HG03354 (cell line): Measurements from ENCODE around the gene BTNL2.

Experiments
- ATAC-seq: cut with Tn5 transposase; IDR thresholded peaks from one replicate; pipeline ENCODE4 v1.9.1; 2021; ENCODE audit warnings: mild to moderate bottlenecking; ENCODE audit not compliant: unreplicated experiment, poor library complexity, severe bottlenecking

Gene BTNL2

DNA sequence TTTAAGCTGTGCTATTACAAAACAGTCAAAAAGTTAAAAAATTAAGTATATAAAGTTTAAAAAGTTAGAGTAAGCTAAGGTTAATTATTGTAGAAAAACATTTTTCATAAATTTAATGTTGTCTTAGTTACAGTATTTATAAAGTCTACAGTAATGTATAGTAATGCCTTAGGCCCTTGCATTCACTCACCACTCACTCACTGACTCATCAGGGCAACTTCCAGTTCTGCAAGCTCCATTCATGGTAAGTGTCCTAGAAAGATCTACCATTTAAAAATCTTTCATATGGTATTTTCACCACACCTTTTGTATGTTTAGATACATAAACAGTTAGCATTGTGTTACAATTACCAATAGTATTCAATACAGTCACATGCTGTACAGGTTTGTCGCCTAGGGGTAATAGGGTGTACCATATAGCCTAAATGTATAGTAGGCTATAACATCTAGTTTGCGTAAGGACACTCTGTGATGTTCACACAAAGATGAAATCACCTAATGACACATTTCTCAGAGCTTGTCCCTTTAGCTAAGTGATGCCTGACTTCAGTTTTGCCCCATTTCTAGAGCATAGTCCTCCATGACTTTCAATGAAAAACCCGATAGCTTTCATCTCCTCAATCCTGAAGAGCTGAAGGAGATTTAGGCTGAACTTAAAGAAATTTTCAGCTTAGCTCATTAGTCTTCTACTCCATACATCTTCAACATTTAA is 17.8 kb upstream of the BTNL2 start:
- no peak for ATAC-seq

DNA sequence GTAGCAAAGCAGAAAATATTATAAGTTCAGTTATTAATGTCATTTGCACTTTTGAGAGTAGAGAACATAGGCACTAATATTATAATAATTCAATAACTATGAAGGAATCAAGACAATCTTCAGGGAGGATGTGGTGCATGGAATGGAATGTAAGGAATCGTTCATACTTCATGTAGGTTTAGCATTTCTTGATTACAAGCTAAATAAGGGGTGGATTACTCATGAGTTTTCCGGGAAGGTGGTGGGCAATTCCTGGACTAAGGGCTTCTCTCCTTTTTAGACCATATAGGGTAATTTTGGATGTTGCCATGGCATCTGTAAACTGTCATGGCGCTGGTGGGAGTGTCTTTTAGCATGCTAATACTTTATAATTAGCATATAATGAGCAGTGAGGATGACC is 9.1 kb upstream of the BTNL2 start:
- no peak for ATAC-seq

DNA sequence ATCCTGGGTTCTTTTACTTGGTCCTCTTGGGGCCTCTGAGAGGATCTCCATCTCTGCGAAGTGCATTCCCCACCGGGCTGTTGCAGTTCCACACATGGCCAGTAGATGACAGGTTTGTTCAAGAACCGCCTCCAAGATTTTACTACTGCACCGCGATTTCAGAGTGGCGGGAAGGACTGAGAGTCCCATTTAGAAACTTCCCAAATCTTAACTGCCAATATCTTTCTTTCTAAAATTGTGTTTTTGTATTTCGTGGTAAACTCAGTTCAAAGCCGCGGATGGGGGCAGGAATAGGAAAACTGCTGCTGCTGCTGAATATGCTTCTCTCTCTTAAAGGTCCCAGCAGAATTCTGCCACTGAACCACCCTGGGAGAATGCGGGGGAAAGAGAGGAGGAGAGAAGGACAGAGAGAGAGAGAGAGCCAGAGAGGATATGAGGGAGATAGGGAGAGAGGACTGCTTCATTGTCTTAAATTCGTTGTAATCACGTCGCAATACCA is 8.6 kb upstream of the BTNL2 start:
- ATAC-seq, result no peak

DNA sequence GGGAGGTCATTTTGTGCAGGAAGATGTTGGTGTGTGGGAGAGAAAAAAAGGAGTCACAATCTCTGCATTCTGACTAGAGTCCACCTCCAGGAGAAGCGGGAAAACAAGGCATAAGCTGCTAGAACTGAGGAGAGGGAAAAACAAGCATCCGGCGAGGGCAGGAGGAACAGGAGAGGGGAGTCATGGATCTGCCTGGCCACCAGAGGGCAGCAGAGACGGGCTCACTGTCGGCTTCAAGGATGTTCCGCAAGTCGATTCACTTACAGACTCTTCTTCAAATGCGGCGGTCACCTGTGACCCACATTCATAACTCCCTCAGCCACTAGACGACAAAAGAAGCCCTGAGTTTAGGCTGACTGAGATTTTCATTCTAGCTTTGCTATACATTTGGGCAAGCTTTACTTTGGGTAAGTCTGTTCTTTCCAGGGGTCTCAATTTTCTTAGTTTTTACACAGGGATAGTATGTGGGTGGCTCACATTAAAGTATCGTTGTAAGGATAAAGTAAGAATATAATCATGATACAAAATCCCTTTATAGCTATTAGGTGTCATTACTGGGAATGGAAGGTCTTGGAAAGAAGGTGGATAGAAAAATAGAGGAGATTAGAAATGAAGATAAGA is 6.6 kb upstream of the BTNL2 start:
- ATAC-seq, result no peak

DNA sequence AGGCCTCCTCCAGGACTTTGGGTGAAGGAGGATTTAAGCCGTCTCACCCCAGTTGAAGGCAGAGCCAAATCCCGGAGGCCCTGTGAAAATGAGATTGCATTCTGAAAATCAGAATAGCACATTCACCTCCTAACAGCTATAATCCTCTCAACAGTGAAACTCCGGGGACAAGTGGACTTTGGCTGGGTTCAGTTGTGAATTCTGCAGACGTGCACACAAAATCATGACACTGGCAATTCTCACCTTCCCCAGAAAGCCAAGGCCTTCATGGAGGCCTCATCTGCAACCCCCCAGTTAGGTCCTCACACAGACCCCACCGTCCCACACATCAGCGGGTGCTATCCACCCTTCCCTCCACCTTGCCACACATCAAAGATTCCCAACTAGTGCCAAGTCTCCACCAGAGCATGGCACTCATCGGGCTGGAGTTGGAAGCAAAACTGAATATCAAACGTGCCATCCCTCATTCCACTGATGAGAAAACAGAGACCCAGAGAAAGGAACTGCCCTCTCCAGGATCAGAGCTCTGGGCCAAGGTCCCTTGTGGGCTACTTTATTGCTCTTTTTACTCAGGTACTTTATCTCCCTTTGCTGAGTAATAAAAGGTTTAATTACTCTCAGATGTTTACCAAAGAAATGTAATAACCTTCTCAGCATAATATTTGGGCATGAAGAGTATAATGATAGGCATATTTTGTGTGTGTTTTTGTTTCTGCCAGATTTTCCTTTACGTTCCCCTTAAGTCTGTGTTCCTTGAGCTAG is 4.8 kb upstream of the BTNL2 start:
- ATAC-seq, result no peak

DNA sequence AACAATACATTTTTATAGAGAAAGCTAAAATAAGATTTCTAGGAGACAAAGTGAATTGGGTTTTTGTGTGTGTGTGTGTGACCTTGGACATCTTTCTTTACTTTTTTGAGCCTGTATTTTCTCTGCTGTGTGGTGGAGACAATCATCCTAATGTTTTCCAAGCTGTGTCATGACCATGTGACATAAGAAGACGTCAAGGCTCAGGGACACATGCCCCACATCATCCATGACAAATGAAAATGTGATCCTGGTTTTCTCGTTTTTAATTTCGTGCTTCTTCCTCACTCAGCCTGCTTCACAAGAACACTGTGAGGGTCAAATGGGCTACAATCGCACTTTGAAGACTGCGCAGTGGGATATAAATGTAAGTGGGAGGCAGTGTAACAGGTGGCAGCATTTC is 3.9 kb upstream of the BTNL2 start:
- no peak for ATAC-seq

DNA sequence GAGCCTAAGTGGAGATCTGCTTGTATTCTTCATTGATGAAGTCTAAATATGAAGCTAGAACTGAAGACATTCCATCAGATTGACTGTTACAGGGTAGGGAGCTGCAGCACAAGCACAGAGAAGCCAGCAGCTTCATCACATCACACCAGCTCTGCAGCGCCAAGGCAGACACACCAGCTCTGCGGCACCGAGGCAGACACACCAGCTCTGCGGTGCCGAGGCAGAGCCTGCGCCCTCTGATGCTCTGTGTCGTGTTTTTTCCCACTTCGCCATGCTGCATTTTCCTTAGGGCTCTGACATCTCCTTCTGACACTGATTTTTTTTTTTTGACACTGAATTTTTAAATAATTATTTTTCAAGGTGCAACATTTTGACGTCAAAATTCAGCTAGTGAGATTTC is 784 bp downstream of the BTNL2 start:
- ATAC-seq, result no peak

DNA sequence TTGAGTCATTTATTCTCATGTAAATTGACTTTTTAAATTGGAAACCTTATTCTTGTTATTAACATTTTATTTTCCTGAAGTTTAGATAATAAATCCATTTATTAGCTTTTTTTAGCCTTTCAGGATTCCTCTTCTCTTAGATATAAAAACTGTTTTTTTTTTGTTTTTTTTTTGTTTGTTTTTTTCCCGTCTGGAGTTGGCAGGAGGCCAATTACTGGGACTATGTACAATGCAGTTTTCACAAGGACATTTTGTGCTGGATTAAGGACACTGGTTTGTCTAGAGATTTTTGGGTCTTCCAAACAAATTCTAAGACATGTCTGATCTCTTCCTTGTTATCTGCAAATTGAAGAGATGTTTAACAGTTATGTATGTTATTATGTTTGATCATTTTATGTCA is 1.3 kb downstream of the BTNL2 start:
- no peak for ATAC-seq

DNA sequence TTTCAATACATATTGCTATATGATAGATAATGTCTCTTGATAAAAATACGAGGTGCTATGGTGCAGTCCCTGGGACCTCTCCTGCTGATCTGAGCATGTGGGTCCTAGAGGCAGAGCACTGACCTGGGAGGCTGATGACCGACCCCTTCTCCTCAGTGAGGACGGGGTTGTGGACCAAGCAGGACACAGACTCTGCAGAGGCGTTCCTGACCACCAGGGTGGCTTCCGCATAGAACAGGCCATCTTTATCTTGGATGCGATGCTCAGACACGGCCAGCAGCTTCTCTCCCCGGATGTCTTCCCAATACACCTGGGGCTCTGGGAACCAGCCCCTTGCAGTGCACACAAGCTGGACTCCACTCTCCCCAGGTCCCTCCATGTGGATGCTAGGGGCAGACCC is 4.2 kb downstream of the BTNL2 start:
- ATAC-seq, result no peak

DNA sequence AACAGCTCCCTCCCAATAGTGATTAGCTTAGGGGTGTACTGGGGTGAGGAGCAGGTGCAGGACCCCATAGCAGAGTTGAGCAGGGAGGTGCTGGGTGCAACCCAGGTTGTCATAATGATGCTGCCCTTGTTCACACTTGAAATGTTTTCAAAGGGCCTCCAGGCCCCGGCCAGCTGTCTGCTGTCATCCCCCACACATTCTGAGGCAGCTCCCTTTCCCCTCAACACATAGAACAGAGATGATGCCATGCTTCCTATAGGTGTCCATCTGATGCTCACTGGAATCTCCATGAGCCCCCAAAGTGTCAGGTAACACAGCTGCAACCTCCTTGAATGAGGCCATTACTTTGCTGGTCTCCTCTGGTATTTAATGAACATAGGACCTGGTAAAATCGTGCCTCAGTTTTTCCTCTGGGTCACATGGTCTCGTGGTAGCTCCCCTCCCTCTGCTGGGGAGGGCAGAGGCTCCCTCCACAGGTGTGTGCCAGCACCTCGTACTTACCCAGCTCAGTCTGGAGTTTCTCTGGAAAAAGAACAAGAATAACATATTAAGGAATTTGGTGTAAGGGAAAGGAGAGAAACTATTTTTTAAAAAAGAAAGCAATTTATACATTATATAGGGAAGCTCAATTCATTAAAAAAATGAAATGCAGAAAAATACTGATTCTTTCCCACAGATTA is 5.6 kb downstream of the BTNL2 start:
- no peak for ATAC-seq

DNA sequence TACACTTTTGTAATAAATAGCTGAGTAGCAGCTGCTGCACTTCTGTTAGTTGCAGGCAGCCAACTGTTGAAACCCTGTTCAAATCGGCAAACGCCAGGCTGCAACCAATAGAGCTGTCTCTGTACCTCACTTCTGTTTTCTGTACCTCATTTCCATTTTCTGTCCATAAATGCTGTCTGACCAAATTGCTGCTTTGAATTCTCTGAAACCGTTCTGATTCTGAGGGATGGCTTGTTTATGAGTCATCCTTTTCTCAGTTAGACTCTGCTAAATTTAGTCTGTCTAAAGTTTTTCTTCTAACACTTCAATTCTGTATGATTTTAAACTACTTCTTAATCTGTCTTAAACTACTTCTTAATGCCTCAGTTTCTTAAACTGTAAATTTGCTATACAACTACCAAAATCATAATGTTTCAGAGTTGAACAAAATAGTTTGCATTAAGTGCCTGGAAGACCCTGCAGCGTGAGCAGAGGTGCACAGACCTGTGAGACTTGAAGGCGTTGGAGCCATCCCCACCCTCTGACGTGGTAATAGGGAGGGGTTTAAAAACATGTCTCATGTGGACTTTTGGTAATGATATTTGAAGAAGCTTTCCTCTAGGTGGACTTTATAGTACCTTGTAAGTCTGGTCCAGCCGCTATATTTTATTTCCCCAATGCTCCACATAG is 9.6 kb downstream of the BTNL2 start:
- peak; percentile 90 for ATAC-seq

DNA sequence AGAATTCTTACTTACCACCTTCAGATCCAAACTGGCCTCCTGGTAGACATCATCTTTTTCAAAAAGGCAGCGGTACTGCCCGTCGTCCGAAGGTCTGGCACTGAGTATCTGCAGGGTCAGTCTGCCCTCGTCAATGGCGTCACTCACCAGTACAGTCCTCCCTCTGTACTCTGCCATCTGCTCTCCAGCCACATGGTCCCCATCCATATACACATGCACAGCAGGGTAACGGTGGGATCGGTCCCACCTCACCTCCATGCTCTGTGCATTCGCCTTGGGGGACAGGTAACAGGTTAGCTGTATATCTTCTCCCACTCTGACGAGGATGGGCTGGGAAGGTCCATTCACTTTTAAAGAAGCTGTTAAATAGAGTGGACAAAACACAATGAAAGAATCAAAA is 11.0 kb downstream of the BTNL2 start:
- ATAC-seq, result no peak

DNA sequence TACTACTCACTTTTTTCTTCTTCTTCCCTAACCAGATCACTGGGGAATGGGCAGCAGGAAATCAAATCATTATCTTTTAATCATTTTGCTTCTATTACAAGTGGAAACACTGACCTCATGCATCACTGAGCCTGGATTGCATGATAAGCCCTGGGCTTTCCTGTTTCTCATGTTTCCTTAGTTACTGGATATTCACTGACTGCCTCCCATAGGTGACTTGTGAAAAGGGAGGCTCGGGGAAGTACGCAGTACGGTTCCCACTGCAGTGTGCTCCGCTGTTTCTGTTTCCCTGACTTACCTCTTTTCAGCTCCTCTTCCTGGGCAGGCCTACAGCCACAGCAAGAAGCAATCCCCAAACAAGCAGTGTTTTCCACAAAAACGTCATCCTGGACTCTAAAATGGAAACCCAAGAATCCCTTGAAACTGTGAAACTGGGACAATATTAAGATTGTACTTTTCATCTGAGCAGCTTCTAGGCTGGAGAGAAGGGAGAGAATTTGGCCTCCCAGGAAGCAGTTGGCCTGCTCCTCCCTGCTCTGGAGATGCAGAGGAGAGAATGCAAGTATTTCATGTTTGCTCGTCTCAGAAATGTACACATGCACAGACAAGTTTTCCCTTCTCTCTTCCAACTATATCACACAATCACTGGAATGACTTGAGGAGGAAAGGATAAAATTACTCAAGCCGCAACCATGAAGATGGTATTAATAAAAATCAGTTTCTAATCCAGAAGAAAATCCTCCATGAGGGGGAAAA is 13.1 kb downstream of the BTNL2 start:
- no peak for ATAC-seq

DNA sequence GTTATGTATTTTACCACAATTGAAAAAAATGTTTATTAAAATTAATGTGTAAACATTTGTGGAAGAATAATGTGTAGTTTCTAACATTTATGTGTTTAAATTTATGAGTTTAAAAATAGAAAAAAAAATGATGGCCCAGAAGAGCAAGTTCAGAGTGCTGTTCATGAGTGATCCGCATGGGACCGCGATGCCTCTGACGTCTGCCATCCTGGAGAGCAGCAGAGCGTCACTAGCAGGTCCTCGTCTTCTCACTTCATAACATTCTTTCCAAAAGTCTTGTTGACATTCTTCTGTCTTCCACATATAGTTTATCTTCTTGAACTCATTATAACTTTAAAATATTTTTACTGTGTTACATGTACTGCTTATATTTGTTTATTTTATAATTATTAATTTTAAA is 15.5 kb downstream of the BTNL2 start:
- no peak for ATAC-seq

DNA sequence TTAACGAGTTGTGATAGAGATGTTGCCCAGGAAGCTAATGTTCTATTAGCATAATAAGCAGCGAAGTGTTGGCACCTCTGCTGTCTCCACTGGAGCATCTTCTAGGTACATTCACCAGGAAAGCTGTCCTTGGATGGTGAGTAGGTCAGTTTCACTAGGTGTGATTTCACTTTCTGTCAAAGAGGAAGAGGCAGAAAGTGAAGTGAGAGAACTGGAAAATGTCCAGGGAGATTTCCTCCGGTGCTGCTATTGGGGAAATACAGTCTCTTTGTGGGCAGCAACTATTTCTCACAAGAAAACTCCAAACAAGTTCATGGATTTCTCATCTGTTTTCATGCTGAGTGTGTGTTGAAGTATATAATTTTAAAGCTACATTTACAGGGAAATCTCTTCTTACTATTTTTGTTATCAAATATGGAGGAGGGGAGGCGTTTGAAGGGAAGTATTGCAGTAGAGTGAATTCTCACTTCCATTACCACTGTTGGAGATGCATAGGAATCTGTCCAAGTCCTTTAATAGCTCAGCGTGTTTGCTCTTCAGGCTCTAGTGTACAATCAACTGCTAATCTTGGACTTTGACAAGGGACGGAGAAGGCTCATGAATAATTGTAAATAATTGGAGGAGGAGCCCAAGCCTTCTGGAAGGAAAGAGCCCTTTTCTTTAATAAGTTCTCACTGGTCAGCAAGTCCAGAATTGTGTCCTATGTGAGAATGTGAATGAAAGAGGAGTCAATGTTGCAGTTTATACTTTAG is 19.2 kb downstream of the BTNL2 start:
- ATAC-seq, result no peak

DNA sequence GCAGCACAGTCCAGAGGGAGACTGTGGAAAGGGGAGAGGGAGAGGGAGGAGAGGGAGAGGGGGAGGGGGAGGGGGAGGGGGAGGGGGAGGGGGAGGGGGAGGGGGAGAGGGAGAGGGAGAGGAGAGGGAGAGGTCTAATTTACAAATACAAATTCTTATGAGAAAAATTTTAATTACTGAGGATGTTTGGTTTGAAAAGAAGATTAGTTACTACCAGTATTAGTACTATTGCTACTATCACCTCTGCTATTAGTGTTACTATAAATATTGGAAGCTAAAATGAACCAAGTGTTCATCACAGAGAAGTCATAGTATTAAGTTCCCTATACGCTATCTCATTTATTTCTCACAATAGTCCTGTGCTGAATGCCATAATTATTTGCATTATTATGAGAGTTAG is 20.9 kb downstream of the BTNL2 start:
- no peak for ATAC-seq

DNA sequence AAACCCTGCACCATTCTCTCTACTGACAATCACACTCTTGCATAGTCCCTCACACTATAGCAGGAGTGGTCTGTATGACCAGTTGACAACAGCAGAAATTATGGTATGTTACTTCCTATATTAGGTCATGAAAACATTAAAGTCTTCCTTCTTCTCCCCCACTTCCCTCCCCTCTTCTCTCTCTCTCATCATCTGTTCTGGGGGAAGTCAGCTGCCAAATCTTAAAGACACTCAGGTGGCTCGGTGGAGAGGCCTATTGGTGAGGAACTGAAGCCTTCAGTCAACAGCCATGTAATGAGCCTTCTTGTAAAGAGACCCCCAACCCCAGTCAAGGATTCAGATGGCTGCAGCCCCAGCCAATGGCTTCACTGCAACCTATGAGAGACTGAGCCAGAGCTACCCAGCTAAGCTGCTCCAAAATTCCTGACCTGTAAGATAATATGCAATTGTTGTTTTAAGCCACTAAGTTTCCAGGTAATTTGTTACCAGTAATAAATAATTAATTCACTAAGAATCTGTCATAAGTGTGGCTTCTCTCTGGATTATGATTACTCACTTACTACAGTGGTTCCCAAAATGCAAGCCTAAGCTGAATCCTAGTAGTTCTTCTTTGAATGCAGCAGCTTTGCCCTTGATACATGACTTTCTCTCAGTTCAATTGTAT is 24.1 kb downstream of the BTNL2 start:
- no peak for ATAC-seq

DNA sequence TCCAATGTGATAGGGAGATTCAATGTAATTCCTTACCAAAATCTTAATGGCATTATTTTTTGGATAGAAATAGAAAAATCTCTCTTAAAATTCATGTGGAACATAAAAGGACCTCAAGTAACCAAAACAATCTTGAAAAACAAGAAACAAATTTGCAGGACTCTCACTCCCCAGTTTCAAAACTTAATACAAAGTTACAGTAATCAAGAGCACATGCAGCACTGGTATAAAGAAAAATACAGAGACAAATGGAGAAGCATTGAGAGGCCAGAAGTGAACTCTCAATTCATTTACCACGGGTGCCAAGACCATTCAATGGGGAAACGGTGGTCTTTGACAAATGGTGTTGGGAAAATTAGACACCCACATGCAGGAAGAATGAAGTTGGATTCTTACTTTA is 27.4 kb downstream of the BTNL2 start:
- ATAC-seq, result no peak
